Loucy (cell line): Measurements from ENCODE around the gene DLG2.

Experiments used
- H2AFZ ChIP-seq: fragments of 200-600 bp; sonication (generic); 2 replicates; pipeline ENCODE4 v1.6.0; 2016; ENCODE audit warnings: antibody characterized with exemption, mild to moderate bottlenecking, low read length, moderate library complexity
- H3F3A ChIP-seq: fragments of 200-600 bp; 2 replicates; pipeline ENCODE4 v1.6.0; 2016; ENCODE audit warnings: antibody characterized with exemption, low read depth, mild to moderate bottlenecking
- H3K27me3 ChIP-seq: fragments of 200-600 bp; sonication (generic); 2 replicates; pipeline ENCODE4 v1.6.1; 2014; ENCODE audit warnings: low read length, mild to moderate bottlenecking; ENCODE audit not compliant: insufficient read depth, poor library complexity, severe bottlenecking
- H3K36me3 ChIP-seq: fragments of 200-600 bp; sonication (generic); 2 replicates; pipeline ENCODE4 v1.6.1; 2016; ENCODE audit warnings: low read length; ENCODE audit not compliant: insufficient read depth
- H3K4me1 ChIP-seq: fragments of 200-600 bp; sonication (generic); 2 replicates; pipeline ENCODE4 v1.5.1; 2014; ENCODE audit warnings: low read length, mild to moderate bottlenecking; ENCODE audit not compliant: insufficient read depth, poor library complexity, severe bottlenecking
- H3K4me2 ChIP-seq: fragments of 200-600 bp; sonication (generic); 2 replicates; pipeline ENCODE4 v1.6.0; 2014; ENCODE audit warnings: antibody characterized with exemption, low read length, low read depth, mild to moderate bottlenecking; ENCODE audit not compliant: poor library complexity, severe bottlenecking
- H3K4me3 ChIP-seq: fragments of 200-600 bp; sonication (generic); 2 replicates; pipeline ENCODE4 v1.5.1; 2014; ENCODE audit warnings: low read length, mild to moderate bottlenecking, mixed read lengths; ENCODE audit not compliant: poor library complexity, severe bottlenecking
- H3K79me2 ChIP-seq: fragments of 200-600 bp; sonication (generic); 2 replicates; pipeline ENCODE4 v1.6.1; 2014; ENCODE audit warnings: low read length; ENCODE audit not compliant: insufficient read depth
- H3K9ac ChIP-seq: fragments of 200-600 bp; sonication (generic); 2 replicates; pipeline ENCODE4 v1.6.0; 2014; ENCODE audit warnings: mild to moderate bottlenecking, low read depth, low read length, moderate library complexity; ENCODE audit not compliant: poor library complexity, severe bottlenecking
- H3K9me2 ChIP-seq: fragments of 200-600 bp; sonication (generic); replicated peaks from 2 replicates; pipeline ENCODE4 v1.6.1; 2016; ENCODE audit warnings: low read depth, low read length, mixed read lengths
- H3K9me3 ChIP-seq: fragments of 200-600 bp; sonication (generic); 2 replicates; pipeline ENCODE4 v1.6.1; 2014; ENCODE audit warnings: mild to moderate bottlenecking, antibody characterized with exemption, low read length, low read depth; ENCODE audit not compliant: insufficient read depth
- H4K20me1 ChIP-seq: fragments of 200-600 bp; sonication (generic); 2 replicates; pipeline ENCODE4 v1.6.0; 2014; ENCODE audit warnings: antibody characterized with exemption, low read length, mild to moderate bottlenecking; ENCODE audit not compliant: insufficient read depth, poor library complexity, severe bottlenecking
- CTCF ChIP-seq: fragments of 200-600 bp; sonication (generic); conservative IDR thresholded peaks from 2 replicates; pipeline ENCODE4 v1.5.1; 2014; ENCODE audit warnings: mild to moderate bottlenecking, antibody characterized with exemption, low read length
- EZH2phosphoT487 ChIP-seq: fragments of 200-600 bp; IDR thresholded peaks from 2 replicates; pipeline ENCODE4 v1.6.1; 2018; ENCODE audit warnings: antibody characterized with exemption, mild to moderate bottlenecking, moderate library complexity, borderline replicate concordance

DLG2 gene

GRCh38 chr11:85423316-85423715 is 203.8 kb downstream of the DLG2 start:
- Histone ChIP-seq H3K9ac (no peak overlapping the region), H3K4me3 (no peak overlapping the region), H3K79me2 (no peaks in the 10 kb centered on the region), H3K4me2 (no peak overlapping the region), H3F3A (no peaks in the 10 kb centered on the region), H2AFZ (no peak overlapping the region), H3K9me2 (no peaks in the 10 kb centered on the region), H3K36me3 (no peaks in the 10 kb centered on the region), H3K27me3 (no peaks in the 10 kb centered on the region), H3K9me3 (no peaks in the 10 kb centered on the region), H4K20me1 (no peaks in the 10 kb centered on the region), H3K4me1 (no peaks in the 10 kb centered on the region)
- no peak for TF ChIP-seq EZH2phosphoT487
- TF ChIP-seq CTCF: no peak

- Histone ChIP-seq H4K20me1 (no peaks in the 10 kb centered on the region), H3K4me1 (no peaks in the 10 kb centered on the region), H3K9me3 (no peaks in the 10 kb centered on the region), H3K27me3 (no peaks in the 10 kb centered on the region), H3K36me3 (no peaks in the 10 kb centered on the region), H3K9ac (no peak overlapping the region), H2AFZ (no peak overlapping the region), H3K79me2 (no peaks in the 10 kb centered on the region), H3F3A (no peaks in the 10 kb centered on the region), H3K4me2 (no peak overlapping the region), H3K4me3 (no peak overlapping the region), H3K9me2 (no peaks in the 10 kb centered on the region)
- TF ChIP-seq CTCF: no peak
- no peak for TF ChIP-seq EZH2phosphoT487
These were observed 213.0 kb downstream of the DLG2 start for GRCh38 chr11:85414175-85414574.

GRCh38 chr11:85407648-85408047 is 219.5 kb downstream of the DLG2 start:
- no peaks in the 10 kb centered on the region for H3F3A ChIP-seq
- H3K27me3 ChIP-seq: no peaks in the 10 kb centered on the region
- H3K9ac ChIP-seq: no peak overlapping the region
- no peaks in the 10 kb centered on the region for H3K79me2 ChIP-seq
- TF ChIP-seq CTCF (no peak), EZH2phosphoT487 (no peak)
- no peaks in the 10 kb centered on the region for H3K9me2 ChIP-seq
- H3K9me3 ChIP-seq: no peaks in the 10 kb centered on the region
- H4K20me1 ChIP-seq: no peaks in the 10 kb centered on the region
- no peak overlapping the region for H3K4me3 ChIP-seq
- no peaks in the 10 kb centered on the region for H3K36me3 ChIP-seq
- H2AFZ ChIP-seq: no peak overlapping the region
- no peak overlapping the region for H3K4me2 ChIP-seq
- no peaks in the 10 kb centered on the region for H3K4me1 ChIP-seq
